HG03378 (cell line): ENCODE data around the gene TMEM62.
A peak's percentile ranks its signal among the peaks of the same experiment; 100 is the strongest.

Experiments used
- ATAC-seq: cut with Tn5 transposase; IDR thresholded peaks from one replicate; pipeline ENCODE4 v1.9.1; 2021; ENCODE audit warnings: mild to moderate bottlenecking, moderate library complexity; ENCODE audit not compliant: unreplicated experiment

TMEM62 gene

DNA sequence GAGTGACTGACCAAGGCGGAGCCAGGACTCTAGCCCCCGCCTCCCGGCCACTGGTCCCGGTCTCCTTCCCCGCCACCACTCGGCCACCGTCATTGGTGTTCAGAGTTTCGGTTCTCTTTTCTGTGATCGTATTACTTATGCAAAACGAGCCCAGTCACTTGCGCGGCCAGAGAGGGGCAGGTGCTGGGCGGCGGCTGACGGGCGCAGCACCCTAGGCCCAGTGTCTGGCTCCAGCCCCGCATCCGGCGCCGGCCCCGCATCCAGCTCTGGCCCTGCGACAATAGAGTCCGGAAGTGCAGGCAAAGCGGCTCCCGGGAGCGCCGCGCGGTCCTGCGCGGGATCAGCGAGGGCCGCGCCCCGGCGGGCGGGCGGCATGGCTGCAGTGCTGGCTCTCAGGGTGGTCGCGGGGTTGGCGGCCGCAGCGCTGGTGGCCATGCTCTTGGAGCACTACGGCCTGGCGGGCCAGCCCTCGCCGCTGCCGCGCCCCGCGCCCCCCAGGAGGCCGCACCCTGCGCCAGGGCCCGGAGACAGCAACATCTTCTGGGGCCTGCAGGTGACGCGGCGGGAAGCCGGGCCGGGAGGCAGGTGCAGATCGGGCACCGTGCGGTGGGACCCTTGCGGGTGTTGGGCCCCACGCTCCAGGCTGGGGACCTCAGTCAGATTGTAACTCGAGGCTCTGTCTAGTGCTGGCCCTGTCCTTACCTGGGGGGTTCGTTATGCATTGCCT, at the start of gene TMEM62:
Gene TMEM62 (plus strand): TSS at position 157 of the 727 bp plus-strand sequence. CDS start 217 bp downstream, at position 374.
- peak; percentile 88 for ATAC-seq

DNA sequence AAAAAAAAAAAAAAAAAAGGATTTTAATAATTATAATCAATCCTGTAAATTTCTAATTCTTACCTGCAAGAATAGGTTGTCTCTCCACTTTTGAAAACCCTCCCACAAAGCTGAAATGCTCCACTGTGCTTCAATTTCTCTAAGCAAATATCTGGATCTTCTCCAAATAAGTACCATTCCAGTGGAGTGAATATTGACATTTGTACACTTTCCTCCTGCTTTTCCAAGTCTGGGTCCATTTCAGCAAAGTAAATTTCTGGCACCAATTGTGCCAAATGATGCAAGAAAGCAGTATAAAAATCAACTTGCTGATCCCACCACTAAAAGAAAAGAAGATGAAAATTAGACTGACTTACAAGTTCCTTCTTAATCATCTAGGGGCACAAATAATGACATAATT, 47.5 kb upstream of the TMEM62 start:
- no peak for ATAC-seq

DNA sequence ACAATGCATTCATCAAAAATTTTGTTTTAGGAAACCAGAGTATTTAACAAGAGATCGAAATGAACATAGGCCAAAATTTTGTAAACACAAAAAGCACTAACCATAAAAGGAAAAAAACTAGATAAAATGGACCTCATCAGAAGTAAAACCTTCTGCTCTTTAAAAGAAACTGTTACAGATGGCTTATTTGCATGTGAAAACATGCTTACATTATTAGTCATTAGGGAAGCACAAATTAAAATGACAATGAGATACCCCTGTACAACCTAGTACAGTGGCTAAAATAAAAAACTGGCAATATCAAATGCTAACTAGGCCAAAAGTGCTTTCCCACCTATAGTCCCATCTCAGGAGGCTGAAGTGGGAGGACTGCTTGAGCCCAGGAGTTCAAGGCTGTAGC, 46.8 kb upstream of the TMEM62 start:
- no peak for ATAC-seq

DNA sequence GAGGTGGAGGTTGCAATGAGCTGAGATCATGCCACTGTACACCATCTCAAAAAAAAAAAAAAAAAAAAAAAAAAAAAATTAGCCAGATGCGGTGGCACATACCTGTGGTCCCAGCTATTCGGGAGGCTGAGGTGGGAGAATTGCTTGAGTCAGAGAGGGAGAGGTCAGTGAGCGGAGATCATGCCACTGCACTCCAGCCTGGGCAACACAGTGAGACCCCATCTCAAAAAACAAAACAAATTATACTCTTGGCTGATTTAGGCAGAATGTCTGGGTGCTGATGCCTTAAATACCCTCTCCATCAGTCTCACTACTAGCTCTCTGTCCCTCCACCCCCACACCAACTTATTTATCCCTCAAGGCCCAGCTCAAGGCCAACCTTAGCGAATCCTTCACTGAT, 41.5 kb upstream of the TMEM62 start:
- ATAC-seq, result no peak

DNA sequence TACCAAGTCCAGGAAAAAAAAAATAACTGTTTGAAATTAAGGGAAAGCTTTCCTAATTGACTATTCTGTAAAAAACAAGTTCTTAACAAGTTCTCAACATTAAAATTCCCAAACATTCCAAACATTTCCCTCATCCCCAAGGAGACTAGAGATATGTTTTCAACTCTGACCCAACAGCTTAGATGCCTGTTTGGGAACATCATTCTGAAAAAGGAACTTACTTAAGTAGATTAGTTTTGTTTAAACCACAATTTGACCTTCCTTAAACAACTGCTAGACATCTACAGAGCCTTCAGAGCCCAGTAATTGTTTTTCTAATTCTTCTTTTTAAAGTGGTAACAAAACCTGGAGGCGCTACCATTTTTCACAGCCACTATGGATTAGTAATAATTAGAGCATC, 40.4 kb upstream of the TMEM62 start:
- ATAC-seq, result no peak

DNA sequence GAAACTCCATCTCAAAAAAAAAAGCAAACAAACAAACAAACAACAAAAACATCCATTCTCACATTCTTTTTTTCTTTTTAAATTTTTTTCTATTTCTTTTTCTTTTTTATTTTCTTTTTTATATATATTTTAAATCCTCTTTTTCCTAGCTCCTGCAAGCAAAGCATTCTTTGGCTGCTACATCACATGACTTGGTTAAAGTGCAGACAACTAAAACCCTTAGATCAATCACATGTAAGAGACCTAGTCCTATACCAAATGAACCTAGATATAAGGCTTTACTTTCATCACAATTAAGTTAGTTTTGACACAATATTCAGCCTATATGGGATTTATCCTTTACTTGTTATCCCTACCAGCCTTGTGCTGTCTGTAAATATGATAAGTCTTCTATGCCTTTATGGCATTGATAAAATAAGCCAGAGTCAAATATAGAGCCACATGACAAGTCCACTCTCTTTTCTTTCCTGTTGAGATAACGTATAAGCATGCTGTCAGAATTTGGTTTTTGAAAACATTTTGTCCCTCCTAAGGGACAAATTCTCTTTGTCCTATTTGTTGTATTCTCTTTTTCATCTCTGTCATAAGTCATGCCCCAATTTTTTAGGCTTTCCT, 38.9 kb upstream of the TMEM62 start:
- ATAC-seq, result no peak

DNA sequence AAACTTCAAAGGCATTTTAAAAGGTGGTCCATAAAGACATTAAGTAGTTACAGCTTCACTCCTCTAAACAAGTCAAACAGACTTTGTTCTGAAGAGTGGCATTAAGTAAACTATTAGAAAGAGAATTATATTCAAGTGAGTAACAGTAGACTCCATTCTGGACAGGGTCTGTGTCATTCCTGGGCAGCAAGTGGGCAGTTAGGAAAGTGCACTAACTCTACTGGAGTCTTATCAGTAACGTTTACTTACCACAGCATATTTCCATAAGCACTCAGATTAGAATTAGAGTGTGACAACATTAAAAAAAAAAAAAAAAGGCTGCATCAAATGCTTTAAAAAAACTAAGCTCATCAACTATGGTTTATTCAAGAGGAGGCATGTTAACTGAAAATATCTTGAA, 38.1 kb upstream of the TMEM62 start:
- ATAC-seq, result no peak

DNA sequence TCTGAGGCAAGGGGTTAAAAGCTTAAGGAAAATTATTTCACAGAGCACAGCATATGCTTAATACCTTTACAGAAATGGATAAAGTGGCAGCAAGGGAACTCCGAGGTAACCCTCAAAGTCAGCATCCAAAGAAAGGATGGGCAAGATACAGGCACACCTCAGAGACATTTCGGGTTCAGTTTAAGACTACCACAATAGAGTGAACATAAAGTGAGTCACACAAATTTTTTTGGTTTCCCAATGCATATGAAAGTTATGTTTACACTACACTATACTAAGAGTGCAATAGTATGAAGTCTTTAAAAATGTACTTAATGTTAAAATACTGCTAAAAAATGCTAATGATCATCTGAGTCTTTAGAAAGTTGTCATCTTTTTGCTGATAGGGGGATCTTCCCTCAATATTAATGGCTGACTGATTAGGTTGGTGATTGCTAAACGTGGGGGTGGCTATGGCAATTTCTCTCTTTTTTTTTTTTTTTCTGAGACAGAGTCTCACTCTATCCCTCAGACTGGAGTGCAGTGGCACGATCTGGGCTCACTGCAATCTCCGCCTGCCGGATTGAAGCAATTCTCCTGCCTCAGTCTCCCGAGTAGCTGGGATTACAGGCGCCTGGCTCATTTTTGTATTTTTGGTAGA, 37.6 kb upstream of the TMEM62 start:
- ATAC-seq, result no peak

DNA sequence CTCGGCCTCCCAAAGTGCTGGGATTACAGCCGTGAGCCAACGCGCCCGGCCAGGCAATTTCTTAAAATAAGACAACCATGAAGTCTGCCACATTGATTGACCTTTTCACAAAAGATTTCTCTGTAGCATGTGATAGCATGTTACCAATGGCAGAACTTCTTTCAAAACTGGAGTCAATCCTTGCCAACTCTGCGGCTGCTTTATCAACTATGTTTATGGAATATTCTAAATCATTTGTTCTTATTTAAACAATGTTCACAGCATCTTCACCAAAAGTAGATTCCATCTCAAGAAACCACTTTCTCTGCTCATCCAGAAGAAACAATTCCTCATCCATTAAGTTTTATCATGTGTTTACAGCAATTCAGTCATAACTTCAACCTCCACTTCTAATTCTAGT, 37.0 kb upstream of the TMEM62 start:
- no peak for ATAC-seq

DNA sequence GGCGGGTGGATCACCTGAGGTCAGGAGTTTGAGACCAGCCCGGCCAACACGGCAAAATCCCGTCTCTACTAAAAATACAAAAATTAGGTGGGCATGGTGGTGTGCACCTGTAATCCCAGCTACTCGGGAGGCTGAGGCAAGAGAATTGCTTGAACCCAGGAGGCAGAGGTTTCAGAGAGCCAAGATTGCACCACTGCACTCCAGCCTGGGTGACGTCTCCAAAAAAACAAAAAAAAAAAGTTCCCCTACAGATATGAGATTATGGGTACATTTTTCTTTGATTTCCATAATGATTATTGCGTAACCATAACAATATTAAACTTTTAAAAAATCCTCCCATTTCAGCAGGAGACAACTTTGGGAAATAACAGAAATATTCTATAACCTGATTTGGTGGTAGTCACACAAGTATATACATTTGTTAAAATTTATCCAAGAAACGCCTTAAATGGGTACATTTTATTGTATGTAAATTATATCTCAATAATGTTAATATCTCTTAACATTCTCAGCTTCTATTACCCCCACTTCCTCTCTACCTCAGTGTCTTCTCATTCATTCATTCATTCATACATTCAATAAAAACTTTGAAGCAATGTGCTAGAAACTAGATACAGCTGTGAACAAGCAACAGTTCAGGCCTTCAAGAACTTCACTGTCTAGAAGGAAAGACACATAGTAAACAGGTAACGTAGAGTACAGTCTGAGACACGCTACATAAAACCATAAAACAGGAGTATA, 34.1 kb upstream of the TMEM62 start:
- ATAC-seq, result no peak

DNA sequence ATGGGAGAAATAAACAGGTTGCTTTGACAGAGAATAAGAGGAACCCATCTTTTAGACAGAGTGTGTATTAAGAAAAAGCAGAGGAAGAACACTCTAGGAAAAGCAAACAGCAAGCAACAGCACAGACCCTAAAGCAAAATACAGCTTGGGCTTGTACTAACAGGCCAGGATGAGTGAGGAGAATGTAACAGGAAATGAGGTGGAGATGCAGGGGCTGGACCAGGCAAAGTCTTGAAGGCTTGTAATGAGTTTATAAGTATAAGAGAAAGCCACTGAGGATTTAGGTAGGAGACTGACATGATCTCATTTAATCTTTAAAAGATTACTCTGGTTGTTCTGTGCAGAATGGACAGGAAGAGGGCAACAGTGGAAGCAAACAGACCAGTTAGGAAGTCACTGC, 32.4 kb upstream of the TMEM62 start:
- ATAC-seq, result no peak

DNA sequence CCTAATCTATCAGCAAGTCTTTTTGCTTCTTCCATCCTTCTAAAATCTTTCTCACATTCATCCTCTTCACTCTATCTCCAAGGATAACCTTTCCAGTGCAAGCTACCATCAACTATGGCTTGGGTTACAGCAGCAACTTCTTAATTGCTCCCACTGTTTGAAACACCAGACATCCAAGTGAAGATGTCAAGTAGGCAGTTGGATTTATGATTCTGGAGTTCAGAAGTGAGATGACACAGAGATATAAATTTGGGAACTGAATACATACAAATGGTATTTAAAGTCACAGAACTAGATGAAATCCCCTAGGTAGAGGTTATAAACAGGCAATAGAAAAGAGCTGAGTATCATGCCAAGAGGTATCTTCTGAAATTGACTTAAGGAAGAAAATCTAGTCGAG, 31.2 kb upstream of the TMEM62 start:
- no peak for ATAC-seq

DNA sequence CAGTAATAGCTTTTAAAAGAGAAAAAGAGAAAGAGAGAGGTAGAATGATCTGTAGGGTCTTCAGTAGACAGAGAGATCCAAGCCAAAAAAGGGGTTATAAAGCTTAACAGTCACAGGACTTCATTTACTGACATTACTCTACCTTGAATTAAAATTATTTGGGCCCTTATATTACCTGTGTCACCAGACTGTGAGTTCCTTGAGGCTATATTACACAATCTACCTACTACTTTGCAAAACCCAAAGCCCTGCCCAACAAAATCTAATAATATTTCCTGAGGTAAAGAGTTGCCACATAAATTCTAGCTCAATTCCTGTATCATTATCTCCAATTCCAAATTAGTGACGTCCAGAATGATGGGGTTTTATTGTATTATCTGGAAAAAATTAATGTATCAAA, 29.5 kb upstream of the TMEM62 start:
- ATAC-seq, result no peak

DNA sequence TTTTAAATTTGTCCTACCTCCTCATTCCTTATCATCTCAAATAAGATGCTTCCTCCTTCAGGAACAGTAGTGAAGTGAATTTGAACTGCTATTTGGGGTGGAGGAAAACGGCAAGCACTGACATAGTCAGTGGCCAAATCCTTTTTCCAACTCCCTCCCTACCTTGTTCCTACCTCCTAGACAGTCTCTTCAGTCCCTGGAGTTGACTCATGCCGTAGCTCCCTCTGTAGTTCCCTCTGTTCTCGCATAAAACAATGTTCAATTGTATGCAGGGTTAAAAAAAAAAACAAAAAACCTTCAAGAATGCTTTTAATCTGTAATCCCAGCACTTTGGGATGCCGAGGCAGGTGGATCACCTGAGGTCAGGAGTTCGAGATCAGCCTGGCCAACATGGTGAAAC, 29.0 kb upstream of the TMEM62 start:
- no peak for ATAC-seq

DNA sequence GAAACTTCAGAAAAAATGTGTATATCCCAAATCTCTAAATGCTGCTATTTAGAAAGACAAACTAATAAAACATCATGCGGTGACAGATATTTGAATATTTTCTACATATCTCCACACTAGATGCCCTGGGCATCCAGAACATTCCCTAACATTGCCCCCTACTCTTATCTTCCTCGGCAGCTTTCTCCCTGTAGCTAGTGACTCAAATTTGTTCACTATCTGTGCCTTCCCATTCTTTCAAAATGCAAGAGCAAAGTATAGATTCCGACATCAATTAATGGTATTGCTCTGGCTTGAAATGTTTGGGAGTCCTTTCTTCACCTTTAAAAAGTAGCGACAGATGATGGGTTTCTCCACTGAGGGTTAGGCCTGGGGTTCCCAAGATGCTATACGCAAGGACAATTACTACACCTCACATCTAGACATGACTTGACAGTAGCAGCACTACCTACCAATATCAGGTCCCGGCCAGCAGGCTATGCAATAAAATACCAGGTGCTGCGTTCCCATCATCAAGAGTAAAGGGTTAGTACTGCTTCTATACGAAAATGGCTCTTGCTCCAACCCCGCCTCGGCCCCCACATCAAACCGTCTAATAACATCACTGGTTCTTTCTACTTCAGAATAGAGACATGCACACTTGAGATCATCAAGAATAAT, 28.2 kb upstream of the TMEM62 start:
- ATAC-seq, result peak; percentile 13

DNA sequence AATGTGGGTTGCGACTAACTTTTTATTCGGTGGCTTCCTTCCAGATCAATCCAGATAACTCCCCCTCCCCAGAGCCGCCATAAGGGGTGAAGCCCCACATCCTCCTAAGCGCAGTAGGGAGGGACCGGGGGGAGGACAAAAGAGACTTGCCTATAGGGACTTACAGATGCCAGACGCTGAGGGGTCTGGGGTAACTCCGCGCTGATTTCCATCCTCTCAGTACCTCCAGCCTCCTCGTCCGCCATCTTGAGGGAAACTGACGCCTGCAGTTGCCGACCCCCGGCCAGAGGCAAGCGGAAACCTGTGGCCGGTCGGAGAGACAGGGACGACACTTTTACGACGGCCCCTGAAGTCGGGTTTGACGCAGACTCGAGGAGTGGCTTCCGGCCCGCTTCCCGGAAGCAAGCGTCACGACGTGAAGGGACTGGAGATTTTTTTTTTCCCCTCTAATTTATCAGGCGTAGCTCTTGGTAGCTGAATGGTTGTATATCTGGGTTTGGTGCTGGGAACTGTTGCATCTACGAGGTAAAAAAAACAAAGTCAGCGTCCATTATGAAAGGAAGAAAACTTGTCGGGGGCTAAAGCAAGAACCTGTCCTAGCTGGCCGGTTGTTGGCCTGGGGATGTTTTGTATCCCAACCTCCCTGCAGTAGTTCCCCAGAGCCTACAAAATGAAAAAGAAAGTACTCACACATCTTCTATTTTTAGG, 27.5 kb upstream of the TMEM62 start, which contains the start of gene UBR1:
Gene UBR1 (minus strand): TSS at position 261 of the 708 bp plus-strand sequence. CDS start 16 bp downstream, at position 245.
- peak; percentile 66 for ATAC-seq

DNA sequence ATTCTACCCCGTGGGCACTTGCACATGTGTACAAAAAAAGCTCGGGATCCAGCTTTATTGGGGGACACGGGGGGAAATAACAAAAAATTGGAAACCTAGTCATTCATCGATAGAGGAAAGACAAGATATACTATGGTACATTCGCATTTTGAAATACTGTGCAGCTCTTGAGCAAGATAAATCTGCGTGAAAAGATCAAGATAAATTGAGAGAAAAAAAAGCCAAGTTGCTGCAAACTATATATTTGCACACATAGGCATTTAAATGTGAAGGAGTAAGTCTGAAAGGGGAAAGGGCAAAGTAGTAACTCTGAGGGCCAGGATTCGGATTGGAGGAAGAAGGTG, 26.9 kb upstream of the TMEM62 start:
- no peak for ATAC-seq

DNA sequence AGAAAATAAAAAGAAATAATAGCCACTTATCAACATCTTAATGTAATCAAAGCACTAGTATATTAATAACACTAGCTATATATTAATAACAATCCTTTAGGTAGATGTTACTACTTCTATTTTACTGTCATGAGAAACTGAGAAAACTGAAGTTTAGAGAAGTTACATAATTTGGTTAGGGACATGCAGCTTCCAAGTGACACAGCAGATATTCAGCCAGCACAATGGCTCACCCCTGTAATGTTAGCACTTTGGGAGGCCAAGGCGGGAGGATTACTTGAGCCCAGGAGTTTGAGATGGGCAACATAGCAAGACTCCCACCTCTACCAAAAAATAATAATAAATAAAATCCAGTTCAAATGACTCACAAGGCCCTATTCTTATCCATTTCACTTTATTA, 25.6 kb upstream of the TMEM62 start:
- ATAC-seq, result no peak

DNA sequence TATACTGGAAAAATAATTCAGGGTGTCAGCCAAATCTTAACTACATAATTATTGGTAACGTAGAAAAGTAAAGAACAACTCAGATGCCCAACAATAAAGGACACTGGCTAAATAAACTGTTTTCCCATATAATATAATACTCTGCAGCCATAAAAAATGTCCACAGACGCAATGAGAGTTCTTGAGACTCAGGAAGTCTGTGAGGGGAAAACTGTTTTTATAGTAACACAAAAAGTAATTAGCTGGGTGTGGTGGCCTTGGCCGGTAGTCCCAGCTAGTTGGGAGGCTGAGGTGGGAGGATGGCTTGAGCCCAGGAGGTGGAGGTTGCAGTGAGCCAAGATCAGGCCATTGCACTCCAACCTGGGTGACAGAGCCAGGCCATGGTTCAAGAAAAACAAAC, 22.0 kb upstream of the TMEM62 start:
- ATAC-seq, result no peak

DNA sequence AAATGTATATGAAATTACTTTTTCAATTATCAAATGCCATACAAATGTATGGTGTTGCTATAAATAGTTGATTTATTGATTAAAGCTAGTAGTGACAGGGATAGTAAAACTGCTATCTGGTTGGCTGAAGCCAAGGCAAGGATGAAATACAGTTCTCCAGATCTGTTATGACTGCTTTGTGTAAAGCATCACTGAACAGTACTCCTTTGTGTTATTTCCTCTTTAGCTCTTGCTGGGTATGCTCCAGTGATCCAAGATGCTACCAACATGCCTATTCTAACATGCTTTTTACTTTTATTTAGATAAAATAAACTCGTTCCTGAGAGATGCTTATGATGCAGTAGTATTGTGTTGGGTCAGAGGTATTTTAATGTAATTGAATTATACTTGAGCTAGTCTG, 15.1 kb upstream of the TMEM62 start:
- no peak for ATAC-seq
